ENCODE data around the gene OGDHL.
"Not testable (repeated sequence)": the region's sequence is repeated elsewhere in the genome, so short reads cannot be mapped to it uniquely, and the experiment has no call there.

The OGDHL gene

GRCh38 chr10:49766484-49766883 is 4.4 kb upstream of the OGDHL start:
- no peak for DNase-seq (ENCODE audit: insufficient read length, low spot score)
- no peak for FAIRE-seq
- no peak for TF ChIP-seq POLR2A (IDR thresholded peaks at IDR 0.05; ENCODE audit: low read depth, low read length)

DNA sequence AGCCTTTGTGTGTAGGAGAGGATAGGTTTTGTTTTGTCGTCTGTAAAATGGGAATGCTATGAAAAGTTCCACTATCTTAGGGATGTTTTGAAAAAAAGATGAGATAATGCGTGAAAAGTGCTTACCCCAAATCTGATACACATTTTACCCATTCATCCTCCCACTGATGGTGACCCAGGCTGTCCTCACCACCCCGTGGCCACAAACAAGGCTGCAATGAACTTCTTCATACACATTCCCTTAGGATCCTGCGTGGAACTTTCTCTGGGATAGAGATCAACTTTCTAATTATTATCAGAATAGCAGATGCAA is 399 bp upstream of the OGDHL start:
- DNase-seq (ENCODE audit: insufficient read length, low spot score) (no peak), FAIRE-seq (no peak)
- no peak for TF ChIP-seq POLR2A (IDR thresholded peaks at IDR 0.05; ENCODE audit: low read depth, low read length)

GRCh38 chr10:49761201-49761788 is 828 bp downstream of the OGDHL start:
- no peak for FAIRE-seq
- no peak for DNase-seq (ENCODE audit: insufficient read length, low spot score)
- TF ChIP-seq POLR2A (IDR thresholded peaks at IDR 0.05; ENCODE audit: low read depth, low read length) = no peak

DNA sequence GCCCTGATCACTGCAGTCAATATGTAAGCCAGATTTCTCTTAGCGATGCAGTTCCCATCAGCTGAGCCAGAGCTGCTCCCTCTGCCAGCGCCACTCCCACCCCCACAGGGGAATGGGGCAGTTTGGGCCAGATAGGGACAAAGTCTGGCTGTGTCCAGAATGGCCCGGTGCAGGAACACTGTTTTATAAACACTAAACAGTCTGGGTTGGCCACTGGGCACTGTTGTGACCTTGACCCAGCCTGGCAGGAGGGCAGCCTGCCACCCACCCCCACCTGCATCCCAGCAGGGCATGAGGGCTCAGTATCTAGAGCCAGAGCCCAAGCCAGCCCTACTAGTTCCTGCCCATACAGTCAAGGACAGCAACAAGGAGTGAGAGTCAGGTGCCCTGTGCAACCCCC is 1.3 kb downstream of the OGDHL start:
- DNase-seq (ENCODE audit: insufficient read length, low spot score) (no peak), FAIRE-seq (no peak)
- TF ChIP-seq POLR2A (IDR thresholded peaks at IDR 0.05; ENCODE audit: low read depth, low read length) = no peak

DNA sequence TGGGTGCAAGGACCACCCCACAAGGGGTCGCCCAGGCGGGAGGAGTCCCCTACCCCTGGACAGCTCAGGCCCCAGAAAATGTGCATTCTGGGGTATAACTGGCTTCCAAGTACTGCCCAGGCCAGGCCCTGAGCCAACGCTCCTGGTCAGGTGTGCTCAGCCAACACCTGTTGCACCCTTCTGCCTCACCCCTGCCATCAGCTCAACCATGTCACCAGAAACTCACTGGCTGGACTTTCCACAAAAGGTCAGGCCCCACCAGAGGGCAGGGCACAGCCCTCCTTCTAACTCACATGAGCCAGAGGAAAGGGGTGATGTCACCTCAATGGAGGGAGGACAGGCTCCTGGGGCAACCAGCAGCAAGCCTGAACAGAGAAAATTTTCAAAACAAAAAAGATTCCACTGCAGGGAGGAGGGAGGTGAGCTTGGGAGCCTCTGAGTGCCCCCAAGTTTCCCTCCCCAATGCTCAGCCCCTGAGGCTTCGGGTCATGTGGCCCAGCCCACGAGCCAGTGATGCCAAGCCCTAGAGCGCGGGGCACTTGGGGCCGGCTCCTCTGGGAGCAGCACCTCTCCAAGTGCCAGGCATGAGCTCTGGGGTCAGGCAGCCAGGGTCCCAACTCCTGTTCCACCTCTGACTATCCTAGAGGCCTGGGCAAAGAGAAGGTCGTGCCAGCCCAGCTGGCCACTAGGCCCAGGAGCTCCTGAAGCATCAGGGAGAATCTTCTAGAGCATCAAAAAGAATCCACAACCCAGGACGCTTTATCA is 2.2 kb downstream of the OGDHL start:
- no peak for FAIRE-seq
- DNase-seq (ENCODE audit: insufficient read length, low spot score) = no peak
- TF ChIP-seq POLR2A (IDR thresholded peaks at IDR 0.05; ENCODE audit: low read depth, low read length) = no peak

DNA sequence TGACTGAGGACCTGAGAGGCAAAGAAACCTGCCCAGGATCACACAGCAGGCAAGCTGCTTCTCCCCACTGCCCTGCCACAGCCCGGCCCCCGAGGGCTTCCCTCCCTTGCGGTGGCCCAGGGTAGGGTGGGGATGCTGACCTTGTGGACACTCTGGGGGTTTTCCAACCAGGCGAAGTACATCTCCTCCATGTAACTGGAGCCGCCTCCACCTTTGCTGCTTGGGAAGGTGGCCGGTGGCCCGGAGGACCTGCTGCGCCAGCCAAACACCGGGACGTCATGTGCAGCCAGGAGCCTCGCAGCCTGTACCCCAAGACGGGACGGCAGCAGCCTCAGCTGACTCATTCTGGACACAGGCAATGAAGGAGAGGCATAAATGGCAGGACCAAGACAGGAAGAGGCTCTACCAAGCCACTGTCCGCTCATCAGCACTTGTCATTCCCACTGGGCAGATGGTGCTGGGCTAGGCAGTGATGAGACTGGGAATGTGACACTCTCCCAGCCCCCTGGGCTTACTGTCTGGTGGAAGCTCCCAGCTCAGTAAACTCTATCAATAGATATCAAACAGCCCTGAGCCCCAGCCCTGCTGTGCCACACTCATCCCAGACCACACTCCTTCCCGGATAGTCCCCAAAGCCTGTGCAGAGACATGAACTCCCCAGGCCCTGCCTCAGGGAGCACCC is 3.7 kb downstream of the OGDHL start:
- TF ChIP-seq POLR2A (IDR thresholded peaks at IDR 0.05; ENCODE audit: low read depth, low read length) = no peak
- FAIRE-seq = no peak
- no peak for DNase-seq (ENCODE audit: insufficient read length, low spot score)

GRCh38 chr10:49756641-49757040 is 5.5 kb downstream of the OGDHL start:
- no peak for DNase-seq (ENCODE audit: insufficient read length, low spot score)
- no peak for FAIRE-seq
- TF ChIP-seq POLR2A (IDR thresholded peaks at IDR 0.05; ENCODE audit: low read depth, low read length) = no peak

DNA sequence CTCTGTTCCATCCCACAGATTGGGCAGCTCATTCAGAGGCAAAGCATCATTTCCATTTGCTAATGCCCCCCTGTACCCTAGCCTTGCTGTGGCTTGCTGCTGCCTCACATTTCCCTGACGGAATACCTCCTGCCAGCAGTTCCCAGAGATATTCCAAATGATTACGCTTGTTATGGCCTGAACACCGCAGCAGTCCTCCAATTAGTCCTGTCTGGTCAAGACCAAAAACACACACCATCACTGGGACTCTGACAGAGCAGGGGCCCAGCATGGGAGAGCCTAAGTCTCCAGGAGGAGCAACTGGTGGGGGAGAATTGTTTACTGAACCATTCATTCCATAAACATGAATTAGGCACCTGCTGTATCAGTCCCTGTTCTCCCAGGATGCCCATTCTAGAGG is 6.1 kb downstream of the OGDHL start:
- FAIRE-seq = no peak
- no peak for DNase-seq (ENCODE audit: insufficient read length, low spot score)
- TF ChIP-seq POLR2A (IDR thresholded peaks at IDR 0.05; ENCODE audit: low read depth, low read length) = no peak

DNA sequence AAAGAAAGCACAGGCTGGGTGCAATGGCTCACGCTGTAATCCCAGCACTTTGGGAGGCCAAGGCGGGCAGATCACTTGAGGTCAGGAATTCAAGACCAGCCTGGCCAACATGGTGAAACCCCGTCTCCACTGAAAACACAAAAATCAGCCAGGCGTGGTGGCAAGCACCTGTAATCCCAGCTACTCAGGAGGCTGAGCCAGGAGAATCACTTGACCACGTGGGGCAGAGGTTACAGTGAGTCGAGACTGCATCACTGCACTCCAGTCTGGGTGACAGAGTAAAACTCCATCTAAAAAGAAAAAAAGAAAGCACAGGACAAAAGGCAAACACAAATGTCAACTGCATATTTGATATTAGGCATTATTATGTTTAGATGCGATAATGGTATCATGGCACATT is 7.2 kb downstream of the OGDHL start:
- DNase-seq (ENCODE audit: insufficient read length, low spot score); FAIRE-seq: not testable (repeated sequence)

GRCh38 chr10:49752584-49752983 is 9.5 kb downstream of the OGDHL start:
- FAIRE-seq = no peak

GRCh38 chr10:49751636-49752510 is 10.2 kb downstream of the OGDHL start:
- DNase-seq (ENCODE audit: insufficient read length, low spot score) = no peak
- no peak for TF ChIP-seq POLR2A (IDR thresholded peaks at IDR 0.05; ENCODE audit: low read depth, low read length)
- FAIRE-seq = no peak

More at GRCh38 chr10:49752584-49752983, 9.5 kb downstream of the OGDHL start:
- no peak for DNase-seq (ENCODE audit: insufficient read length, low spot score)
- no peak for TF ChIP-seq POLR2A (IDR thresholded peaks at IDR 0.05; ENCODE audit: low read depth, low read length)

DNA sequence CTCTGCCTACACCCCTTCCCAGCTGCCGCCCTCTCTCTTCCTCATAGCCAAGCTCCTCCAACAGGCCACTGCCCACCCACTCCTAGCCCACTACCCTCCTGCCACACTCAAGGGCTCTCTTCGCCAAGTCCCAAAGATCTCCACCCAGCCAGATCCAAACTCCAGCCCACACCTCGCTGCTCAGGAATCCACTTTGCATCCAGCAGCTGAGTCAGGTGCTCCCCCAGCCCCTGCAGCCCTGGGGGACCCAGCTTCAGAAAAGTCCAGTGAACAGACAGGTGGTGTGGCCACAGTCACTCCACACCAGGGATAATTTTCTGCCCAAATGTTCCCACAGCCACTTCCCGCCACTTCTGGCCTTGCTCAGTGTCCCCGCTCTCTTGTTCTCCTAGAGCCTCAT is 10.9 kb downstream of the OGDHL start:
- FAIRE-seq (no peak), DNase-seq (ENCODE audit: insufficient read length, low spot score) (no peak)
- no peak for TF ChIP-seq POLR2A (IDR thresholded peaks at IDR 0.05; ENCODE audit: low read depth, low read length)

GRCh38 chr10:49750546-49750945 is 11.6 kb downstream of the OGDHL start:
- FAIRE-seq (no peak), DNase-seq (ENCODE audit: insufficient read length, low spot score) (no peak)
- no peak for TF ChIP-seq POLR2A (IDR thresholded peaks at IDR 0.05; ENCODE audit: low read depth, low read length)

Measured in H54 (cell line).